ENCODE measurements around the gene RPS6KA6. TPM values are rescaled to one million over a fixed set of nuclear protein-coding genes. Genes with fewer than 3 reads are reported as not detected.

RPS6KA6 gene
- total and polyA plus RNA-seq, 2 experiments from 2014 or later: 3.6 to 14.0 TPM

DNA sequence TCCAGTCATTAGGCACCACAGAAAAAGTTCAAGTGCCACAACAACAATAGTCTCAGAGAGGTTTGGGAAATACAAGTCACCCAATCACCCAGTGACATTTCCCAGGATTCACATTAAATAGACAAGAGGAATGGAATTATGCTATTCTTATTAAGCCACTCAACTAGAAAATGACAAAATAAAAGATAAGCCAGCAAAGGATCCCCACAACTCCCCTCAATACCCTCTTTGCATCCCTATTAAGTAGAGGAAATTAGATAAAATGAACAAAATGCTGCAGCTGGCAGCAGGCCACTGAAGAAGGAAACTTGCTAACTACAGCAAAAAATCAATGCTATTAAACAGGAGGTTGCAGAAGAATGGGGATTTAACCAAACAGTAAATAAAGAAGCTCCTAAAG, 35.3 kb upstream of the RPS6KA6 start (continued):
- TF ChIP-seq EZH2 (IDR thresholded peaks at IDR 0.05; ENCODE audit: low read depth, unreplicated experiment): no peak
- TF ChIP-seq, protein P1, sequence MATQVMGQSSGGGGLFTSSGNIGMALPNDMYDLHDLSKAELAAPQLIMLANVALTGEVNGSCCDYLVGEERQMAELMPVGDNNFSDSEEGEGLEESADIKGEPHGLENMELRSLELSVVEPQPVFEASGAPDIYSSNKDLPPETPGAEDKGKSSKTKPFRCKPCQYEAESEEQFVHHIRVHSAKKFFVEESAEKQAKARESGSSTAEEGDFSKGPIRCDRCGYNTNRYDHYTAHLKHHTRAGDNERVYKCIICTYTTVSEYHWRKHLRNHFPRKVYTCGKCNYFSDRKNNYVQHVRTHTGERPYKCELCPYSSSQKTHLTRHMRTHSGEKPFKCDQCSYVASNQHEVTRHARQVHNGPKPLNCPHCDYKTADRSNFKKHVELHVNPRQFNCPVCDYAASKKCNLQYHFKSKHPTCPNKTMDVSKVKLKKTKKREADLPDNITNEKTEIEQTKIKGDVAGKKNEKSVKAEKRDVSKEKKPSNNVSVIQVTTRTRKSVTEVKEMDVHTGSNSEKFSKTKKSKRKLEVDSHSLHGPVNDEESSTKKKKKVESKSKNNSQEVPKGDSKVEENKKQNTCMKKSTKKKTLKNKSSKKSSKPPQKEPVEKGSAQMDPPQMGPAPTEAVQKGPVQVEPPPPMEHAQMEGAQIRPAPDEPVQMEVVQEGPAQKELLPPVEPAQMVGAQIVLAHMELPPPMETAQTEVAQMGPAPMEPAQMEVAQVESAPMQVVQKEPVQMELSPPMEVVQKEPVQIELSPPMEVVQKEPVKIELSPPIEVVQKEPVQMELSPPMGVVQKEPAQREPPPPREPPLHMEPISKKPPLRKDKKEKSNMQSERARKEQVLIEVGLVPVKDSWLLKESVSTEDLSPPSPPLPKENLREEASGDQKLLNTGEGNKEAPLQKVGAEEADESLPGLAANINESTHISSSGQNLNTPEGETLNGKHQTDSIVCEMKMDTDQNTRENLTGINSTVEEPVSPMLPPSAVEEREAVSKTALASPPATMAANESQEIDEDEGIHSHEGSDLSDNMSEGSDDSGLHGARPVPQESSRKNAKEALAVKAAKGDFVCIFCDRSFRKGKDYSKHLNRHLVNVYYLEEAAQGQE (IDR thresholded peaks at IDR 0.05; ENCODE audit: unreplicated experiment): no peak
- no peak for TF ChIP-seq JUNB (IDR thresholded peaks at IDR 0.05; ENCODE audit: unreplicated experiment)
- TF ChIP-seq, protein P2, sequence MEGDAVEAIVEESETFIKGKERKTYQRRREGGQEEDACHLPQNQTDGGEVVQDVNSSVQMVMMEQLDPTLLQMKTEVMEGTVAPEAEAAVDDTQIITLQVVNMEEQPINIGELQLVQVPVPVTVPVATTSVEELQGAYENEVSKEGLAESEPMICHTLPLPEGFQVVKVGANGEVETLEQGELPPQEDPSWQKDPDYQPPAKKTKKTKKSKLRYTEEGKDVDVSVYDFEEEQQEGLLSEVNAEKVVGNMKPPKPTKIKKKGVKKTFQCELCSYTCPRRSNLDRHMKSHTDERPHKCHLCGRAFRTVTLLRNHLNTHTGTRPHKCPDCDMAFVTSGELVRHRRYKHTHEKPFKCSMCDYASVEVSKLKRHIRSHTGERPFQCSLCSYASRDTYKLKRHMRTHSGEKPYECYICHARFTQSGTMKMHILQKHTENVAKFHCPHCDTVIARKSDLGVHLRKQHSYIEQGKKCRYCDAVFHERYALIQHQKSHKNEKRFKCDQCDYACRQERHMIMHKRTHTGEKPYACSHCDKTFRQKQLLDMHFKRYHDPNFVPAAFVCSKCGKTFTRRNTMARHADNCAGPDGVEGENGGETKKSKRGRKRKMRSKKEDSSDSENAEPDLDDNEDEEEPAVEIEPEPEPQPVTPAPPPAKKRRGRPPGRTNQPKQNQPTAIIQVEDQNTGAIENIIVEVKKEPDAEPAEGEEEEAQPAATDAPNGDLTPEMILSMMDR (conservative IDR thresholded peaks at IDR 0.05; ENCODE audit: low read depth in 2 of 2): no peak
- no peak for TF ChIP-seq STAT1 (IDR thresholded peaks at IDR 0.05; ENCODE audit: unreplicated experiment)
- no peak for TF ChIP-seq ZNF331 (CRISPR knock-in tag; IDR thresholded peaks at IDR 0.05; ENCODE audit: low read depth)

DNA sequence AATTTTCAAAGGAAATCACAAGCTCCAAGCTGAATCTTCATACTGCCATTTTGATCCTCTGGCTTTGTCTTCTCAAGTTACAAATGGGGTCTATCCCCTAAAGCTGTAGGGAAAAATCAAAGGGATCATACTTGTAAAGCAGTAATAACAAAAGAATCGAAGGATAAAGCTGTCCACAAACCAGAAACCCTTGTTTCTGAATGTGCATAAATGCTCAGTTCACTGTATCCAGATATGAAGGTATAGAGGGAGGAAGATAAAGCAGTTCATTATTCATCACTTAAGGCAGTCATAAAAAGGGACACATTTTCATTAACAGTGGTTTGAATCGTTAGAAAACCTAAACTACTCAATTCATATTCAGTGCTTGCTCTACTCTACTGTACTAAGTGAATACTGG, 33.2 kb upstream of the RPS6KA6 start:
- no peak for DNase-seq (ENCODE audit: low spot score)
- H3K36me3 ChIP-seq (ENCODE audit: insufficient read depth): no peaks in the 10 kb centered on the region
- no peak overlapping the region for H3K4me2 ChIP-seq
- no peak overlapping the region for H2AFZ ChIP-seq
- H3K4me1 ChIP-seq (ENCODE audit: insufficient read depth): peaks cover 8% of the 10 kb centered on the region
- no peak for ATAC-seq
- H3K27me3 ChIP-seq (ENCODE audit: insufficient read depth): no peaks in the 10 kb centered on the region
- TF ChIP-seq EZH2phosphoT487 (IDR thresholded peaks at IDR 0.05; ENCODE audit: unreplicated experiment) (no peak), ZNF114 (CRISPR knock-in tag; IDR thresholded peaks at IDR 0.05) (no peak), CREB1 (CRISPR knock-in tag; IDR thresholded peaks at IDR 0.05; ENCODE audit: low read depth) (no peak)
- H3K27ac Mint-ChIP-seq: no peak overlapping the region
- H3F3A ChIP-seq (replicated peaks; ENCODE audit: low read depth): no peaks in the 10 kb centered on the region
- H3K9me2 ChIP-seq (ENCODE audit: insufficient read depth): no peaks in the 10 kb centered on the region
- no peaks in the 10 kb centered on the region for H3K9me3 Mint-ChIP-seq
- no peak overlapping the region for H3K4me3 ChIP-seq
- no peaks in the 10 kb centered on the region for H3K36me3 Mint-ChIP-seq (ENCODE audit: low read depth)
- H3K4me3 Mint-ChIP-seq: no peak overlapping the region
- peaks cover 2% of the 10 kb centered on the region for H3K27me3 Mint-ChIP-seq (ENCODE audit: insufficient read depth, low read depth, poor library complexity)
- H3K4me1 Mint-ChIP-seq: peaks cover 11% of the 10 kb centered on the region; the same call in 2 of the 3 replicates
- no peaks in the 10 kb centered on the region for H4K20me1 ChIP-seq (replicated peaks; ENCODE audit: insufficient read depth)
- H3K27ac ChIP-seq (ENCODE audit: low read depth): no peak overlapping the region
- H3K79me2 ChIP-seq (replicated peaks; ENCODE audit: insufficient read depth): no peaks in the 10 kb centered on the region

DNA sequence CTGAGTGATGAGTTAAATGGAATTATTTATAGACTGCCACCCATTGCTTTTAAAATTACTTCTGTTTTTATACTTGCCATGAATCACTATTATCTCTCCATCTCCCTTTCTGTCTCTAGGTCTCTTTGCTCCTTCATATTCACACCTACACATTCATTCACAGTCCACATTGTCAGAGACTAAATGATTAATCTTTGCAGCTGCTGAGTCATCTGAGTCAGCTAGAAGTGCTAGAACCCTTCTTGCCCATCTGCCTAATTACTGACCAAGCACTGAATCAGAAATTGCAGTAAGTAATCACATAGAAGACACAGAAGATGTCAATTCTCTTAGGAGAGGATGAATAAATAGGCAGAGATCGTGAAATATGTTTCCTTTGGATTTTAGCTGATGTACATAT, 31.6 kb upstream of the RPS6KA6 start:
- no peaks in the 10 kb centered on the region for H3K27me3 ChIP-seq (ENCODE audit: insufficient read depth)
- no peaks in the 10 kb centered on the region for H3K79me2 ChIP-seq (replicated peaks; ENCODE audit: insufficient read depth)
- H3K4me2 ChIP-seq: no peak overlapping the region
- Mint-ChIP-seq H3K36me3 (ENCODE audit: low read depth) (no peaks in the 10 kb centered on the region), H3K27me3 (ENCODE audit: insufficient read depth, low read depth, poor library complexity) (no peaks in the 10 kb centered on the region), H3K27ac (0 out of 2 replicates have a peak overlapping the region, but pooled peaks have one; percentile 27), H3K9me3 (no peaks in the 10 kb centered on the region), H3K4me3 (no peak overlapping the region), H3K4me1 (peaks cover 11% of the 10 kb centered on the region; the same call in 2 of the 3 replicates)
- no peaks in the 10 kb centered on the region for H3K9me2 ChIP-seq (ENCODE audit: insufficient read depth)
- no peaks in the 10 kb centered on the region for H3F3A ChIP-seq (replicated peaks; ENCODE audit: low read depth)
- peaks cover 8% of the 10 kb centered on the region for H3K4me1 ChIP-seq (ENCODE audit: insufficient read depth)
- no peak for ATAC-seq
- no peaks in the 10 kb centered on the region for H4K20me1 ChIP-seq (replicated peaks; ENCODE audit: insufficient read depth)
- DNase-seq (ENCODE audit: low spot score): no peak
- H3K36me3 ChIP-seq (ENCODE audit: insufficient read depth): no peaks in the 10 kb centered on the region
- no peak overlapping the region for H2AFZ ChIP-seq
- H3K4me3 ChIP-seq: no peak overlapping the region
- TF ChIP-seq EZH2phosphoT487 (IDR thresholded peaks at IDR 0.05; ENCODE audit: unreplicated experiment): no peak
- TF ChIP-seq CREB1 (CRISPR knock-in tag; IDR thresholded peaks at IDR 0.05; ENCODE audit: low read depth): no peak
- TF ChIP-seq ZNF331 (CRISPR knock-in tag; IDR thresholded peaks at IDR 0.05; ENCODE audit: low read depth): no peak
- no peak overlapping the region for H3K27ac ChIP-seq (ENCODE audit: low read depth)
